Transverse colon (tissue), 3 donors: ENCODE data around the gene PRPF40A.

Source experiments
- EP300 ChIP-seq: sonication (generic); formaldehyde crosslinking; IDR thresholded peaks from one replicate; pipeline ENCODE4 v1.6.1; 2017; ENCODE audit warnings: antibody characterized with exemption, low read depth
- POLR2A ChIP-seq: fragments of 450-650 bp; IDR thresholded peaks from one replicate; pipeline ENCODE4 v1.6.1; 2016; ENCODE audit warnings: antibody characterized with exemption, mild to moderate bottlenecking, moderate library complexity
- TF ChIP-seq, protein P1 (sequence below), 5 experiments: fragments of 200-600 bp in 3 of 5; fragments of 450-650 bp in 2 of 5; sonication (generic) in 3 of 5; IDR thresholded peaks; 1 replicate in 2 of 5; 2 replicates in 3 of 5; pipeline ENCODE4 v1.5.1; 2016 to 2017; ENCODE audit warnings: antibody characterized with exemption in 5 of 5, inconsistent platforms in 3 of 5, mild to moderate bottlenecking in 2 of 5, moderate library complexity in 1 of 5

DNA sequence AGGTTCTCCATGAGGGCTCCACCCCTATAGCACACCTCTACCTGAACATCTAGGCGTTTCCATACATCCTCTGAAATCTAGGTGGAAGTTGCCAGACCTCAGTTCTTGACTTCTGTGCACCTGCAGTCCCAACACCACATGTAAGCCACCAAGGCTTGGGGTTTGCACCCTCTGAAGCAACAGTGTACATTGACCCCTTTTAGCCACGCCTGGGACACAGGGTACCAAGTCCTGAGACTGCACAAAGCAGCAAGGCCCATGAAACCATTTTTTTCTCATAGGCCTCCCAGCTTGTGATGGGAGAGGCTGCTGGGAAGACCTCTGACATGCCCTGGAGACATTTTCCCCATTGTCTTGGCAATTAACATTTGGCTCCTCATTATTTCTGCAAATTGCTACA lies 21.2 kb upstream of the PRPF40A start:
- TF ChIP-seq, protein P1, sequence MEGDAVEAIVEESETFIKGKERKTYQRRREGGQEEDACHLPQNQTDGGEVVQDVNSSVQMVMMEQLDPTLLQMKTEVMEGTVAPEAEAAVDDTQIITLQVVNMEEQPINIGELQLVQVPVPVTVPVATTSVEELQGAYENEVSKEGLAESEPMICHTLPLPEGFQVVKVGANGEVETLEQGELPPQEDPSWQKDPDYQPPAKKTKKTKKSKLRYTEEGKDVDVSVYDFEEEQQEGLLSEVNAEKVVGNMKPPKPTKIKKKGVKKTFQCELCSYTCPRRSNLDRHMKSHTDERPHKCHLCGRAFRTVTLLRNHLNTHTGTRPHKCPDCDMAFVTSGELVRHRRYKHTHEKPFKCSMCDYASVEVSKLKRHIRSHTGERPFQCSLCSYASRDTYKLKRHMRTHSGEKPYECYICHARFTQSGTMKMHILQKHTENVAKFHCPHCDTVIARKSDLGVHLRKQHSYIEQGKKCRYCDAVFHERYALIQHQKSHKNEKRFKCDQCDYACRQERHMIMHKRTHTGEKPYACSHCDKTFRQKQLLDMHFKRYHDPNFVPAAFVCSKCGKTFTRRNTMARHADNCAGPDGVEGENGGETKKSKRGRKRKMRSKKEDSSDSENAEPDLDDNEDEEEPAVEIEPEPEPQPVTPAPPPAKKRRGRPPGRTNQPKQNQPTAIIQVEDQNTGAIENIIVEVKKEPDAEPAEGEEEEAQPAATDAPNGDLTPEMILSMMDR (IDR thresholded peaks at IDR 0.05) = no peak
- TF ChIP-seq EP300 (no peak), POLR2A (no peak)
